Activated CD8-positive, alpha-beta memory T cell treated with anti-CD3 and anti-CD28 coated beads, Interleukin-2, amount 50 U/mL, for 24 hours (primary cell): ENCODE results near the gene PDZD2.
"Not testable (repeated sequence)": the region's sequence is repeated elsewhere in the genome, so short reads cannot be mapped to it uniquely, and the experiment has no call there.

Experiments used
- DNase-seq: peaks from one replicate; pipeline ENCODE4 v3.0.0-alpha.2; 2020; ENCODE audit errors: extremely low read depth

PDZD2 gene

GRCh38 chr5:32004404-32004803 lies 365.5 kb downstream of the PDZD2 start:
- no peak for DNase-seq

- DNase-seq, result no peak
Measured at GRCh38 chr5:32008746-32009145, 369.8 kb downstream of the PDZD2 start.

- no peak for DNase-seq
Measured at GRCh38 chr5:32013658-32014057, 374.7 kb downstream of the PDZD2 start.

- no peak for DNase-seq
Measured at GRCh38 chr5:32014096-32014745, 375.3 kb downstream of the PDZD2 start.

- DNase-seq, result not testable (repeated sequence)
Measured at GRCh38 chr5:32015262-32015661, 376.3 kb downstream of the PDZD2 start.

- no peak for DNase-seq
Measured at GRCh38 chr5:32017692-32018367, 378.9 kb downstream of the PDZD2 start.

- no peak for DNase-seq
Measured at GRCh38 chr5:32018476-32019436, 379.8 kb downstream of the PDZD2 start.

- DNase-seq, result no peak
Measured at GRCh38 chr5:32020271-32020670, 381.3 kb downstream of the PDZD2 start.

- no peak for DNase-seq
Measured at GRCh38 chr5:32020946-32021345, 382.0 kb downstream of the PDZD2 start.

GRCh38 chr5:32021771-32022170 lies 382.8 kb downstream of the PDZD2 start:
- DNase-seq, result no peak

- DNase-seq, result no peak
Measured at GRCh38 chr5:32022638-32023037, 383.7 kb downstream of the PDZD2 start.

GRCh38 chr5:32023816-32024215 lies 384.9 kb downstream of the PDZD2 start:
- DNase-seq, result no peak

- DNase-seq, result no peak
Measured at GRCh38 chr5:32024751-32025150, 385.8 kb downstream of the PDZD2 start.

- DNase-seq, result no peak
Measured at GRCh38 chr5:32027093-32027716, 388.3 kb downstream of the PDZD2 start.

GRCh38 chr5:32027717-32028458 lies 389.0 kb downstream of the PDZD2 start:
- DNase-seq, result no peak

GRCh38 chr5:32029261-32029660 lies 390.3 kb downstream of the PDZD2 start:
- DNase-seq, result no peak

GRCh38 chr5:32029781-32030180 lies 390.9 kb downstream of the PDZD2 start:
- no peak for DNase-seq

GRCh38 chr5:32030222-32030621 lies 391.3 kb downstream of the PDZD2 start:
- DNase-seq, result no peak

GRCh38 chr5:32030686-32031085 lies 391.8 kb downstream of the PDZD2 start:
- DNase-seq, result no peak

GRCh38 chr5:32031089-32031488 lies 392.2 kb downstream of the PDZD2 start:
- DNase-seq, result no peak

- DNase-seq, result no peak
Measured at GRCh38 chr5:32038523-32038922, 399.6 kb downstream of the PDZD2 start.
